WERI-Rb-1 (cell line): ENCODE results near the gene TIMM10B.
"Not testable (repeated sequence)": the region's sequence is repeated elsewhere in the genome, so short reads cannot be mapped to it uniquely, and the experiment has no call there.

Experiments used
- DNase-seq: peaks from one replicate; pipeline ENCODE4 v3.0.0-alpha.2; 2020
- H3K27ac ChIP-seq: fragments of 250-450 bp; sonication (Bioruptor Pico); 2 replicates; pipeline ENCODE4 v1.5.1; 2020; ENCODE audit warnings: mild to moderate bottlenecking, moderate library complexity
- H3K27me3 ChIP-seq: fragments of 250-450 bp; sonication (Bioruptor Pico); 2 replicates; pipeline ENCODE4 v1.5.1; 2021; ENCODE audit warnings: mild to moderate bottlenecking, low read depth, moderate library complexity; ENCODE audit not compliant: insufficient read depth, severe bottlenecking
- H3K36me3 ChIP-seq: fragments of 250-450 bp; sonication (Bioruptor Pico); 2 replicates; pipeline ENCODE4 v1.5.1; 2020; ENCODE audit warnings: mild to moderate bottlenecking, moderate library complexity
- H3K4me3 ChIP-seq: 2 replicates; pipeline ENCODE4 v1.5.1; 2011; ENCODE audit warnings: low read depth, mild to moderate bottlenecking, control low read depth, low read length
- H3K9me3 ChIP-seq: fragments of 250-450 bp; sonication (Bioruptor Pico); 2 replicates; pipeline ENCODE4 v1.5.1; 2021; ENCODE audit warnings: mild to moderate bottlenecking, moderate library complexity; ENCODE audit not compliant: severe bottlenecking
- TF ChIP-seq, protein P1 (sequence below): IDR thresholded peaks from 2 replicates; pipeline ENCODE4 v1.5.1; 2011; ENCODE audit warnings: low read depth, mild to moderate bottlenecking, control low read depth, inconsistent platforms, low read length

TIMM10B gene

DNA sequence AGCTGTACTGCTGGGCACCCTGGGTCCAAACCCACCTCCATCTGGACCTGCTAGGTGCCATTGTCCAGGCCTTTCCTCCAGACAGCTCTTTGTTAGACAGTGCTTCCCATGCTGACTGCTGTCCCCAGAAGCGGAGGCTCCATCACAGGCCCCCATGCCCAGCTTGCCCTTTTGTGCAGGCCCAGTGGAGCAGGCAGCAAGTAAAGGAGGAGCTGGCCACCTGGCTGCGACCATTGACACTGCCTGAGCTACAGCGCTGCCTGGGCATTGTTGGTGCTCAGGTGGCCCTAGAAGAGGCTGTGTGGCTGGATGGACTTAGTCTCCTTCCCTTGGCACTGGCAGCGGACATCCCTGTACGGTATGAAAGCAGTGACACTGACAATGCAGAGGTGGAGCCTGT lies 17.2 kb downstream of the TIMM10B start:
- no peaks in the 10 kb centered on the region for H3K9me3 ChIP-seq
- DNase-seq, result no peak
- H3K27ac ChIP-seq, result no peak overlapping the region
- no peak overlapping the region for H3K4me3 ChIP-seq
- TF ChIP-seq, protein P1, sequence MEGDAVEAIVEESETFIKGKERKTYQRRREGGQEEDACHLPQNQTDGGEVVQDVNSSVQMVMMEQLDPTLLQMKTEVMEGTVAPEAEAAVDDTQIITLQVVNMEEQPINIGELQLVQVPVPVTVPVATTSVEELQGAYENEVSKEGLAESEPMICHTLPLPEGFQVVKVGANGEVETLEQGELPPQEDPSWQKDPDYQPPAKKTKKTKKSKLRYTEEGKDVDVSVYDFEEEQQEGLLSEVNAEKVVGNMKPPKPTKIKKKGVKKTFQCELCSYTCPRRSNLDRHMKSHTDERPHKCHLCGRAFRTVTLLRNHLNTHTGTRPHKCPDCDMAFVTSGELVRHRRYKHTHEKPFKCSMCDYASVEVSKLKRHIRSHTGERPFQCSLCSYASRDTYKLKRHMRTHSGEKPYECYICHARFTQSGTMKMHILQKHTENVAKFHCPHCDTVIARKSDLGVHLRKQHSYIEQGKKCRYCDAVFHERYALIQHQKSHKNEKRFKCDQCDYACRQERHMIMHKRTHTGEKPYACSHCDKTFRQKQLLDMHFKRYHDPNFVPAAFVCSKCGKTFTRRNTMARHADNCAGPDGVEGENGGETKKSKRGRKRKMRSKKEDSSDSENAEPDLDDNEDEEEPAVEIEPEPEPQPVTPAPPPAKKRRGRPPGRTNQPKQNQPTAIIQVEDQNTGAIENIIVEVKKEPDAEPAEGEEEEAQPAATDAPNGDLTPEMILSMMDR, result no peak
- no peaks in the 10 kb centered on the region; the same call in 1 of the 2 replicates for H3K36me3 ChIP-seq
- H3K27me3 ChIP-seq, result no peaks in the 10 kb centered on the region

DNA sequence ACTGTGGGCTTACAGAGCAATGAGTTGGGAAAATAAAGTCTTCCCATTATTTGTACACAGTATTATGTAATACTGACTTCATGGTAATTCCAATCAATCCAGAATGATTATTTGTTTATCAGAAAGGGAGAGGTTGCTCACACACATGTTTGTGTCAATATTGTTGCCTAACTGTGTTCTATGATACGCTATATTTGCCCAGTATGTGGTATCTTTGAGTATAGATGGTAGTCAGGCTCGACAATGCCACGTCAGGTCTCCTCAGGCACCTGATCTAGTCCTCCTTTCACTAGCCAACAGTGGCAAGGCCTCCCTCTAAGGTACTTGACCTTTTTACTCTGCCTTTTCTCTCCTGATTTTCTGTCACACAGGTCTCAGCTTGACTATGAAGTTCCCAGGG lies 21.1 kb downstream of the TIMM10B start:
- H3K27me3 ChIP-seq, result no peaks in the 10 kb centered on the region
- no peak for DNase-seq
- no peak overlapping the region for H3K27ac ChIP-seq
- TF ChIP-seq, protein P1, result no peak
- H3K36me3 ChIP-seq, result no peaks in the 10 kb centered on the region
- no peaks in the 10 kb centered on the region for H3K9me3 ChIP-seq
- H3K4me3 ChIP-seq, result no peak overlapping the region

DNA sequence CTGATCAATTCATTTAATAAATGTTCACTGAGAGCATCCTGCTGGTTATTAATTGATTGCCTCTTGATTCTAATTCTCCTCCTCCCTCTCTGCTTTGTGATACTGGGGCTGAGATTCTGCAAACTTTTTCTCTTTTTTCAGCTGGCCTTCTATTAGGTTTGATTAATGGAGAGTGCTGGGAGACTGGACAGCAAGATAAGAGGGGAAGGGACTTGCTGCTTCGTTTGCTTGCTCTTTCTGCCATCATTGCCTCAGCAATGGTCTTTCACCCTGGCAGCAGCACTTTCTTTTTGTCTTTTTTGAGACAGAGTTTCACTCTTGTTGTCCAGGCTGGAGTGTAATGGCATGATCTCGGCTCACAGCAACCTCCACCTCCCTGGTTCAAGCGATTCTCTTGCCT lies 22.9 kb downstream of the TIMM10B start:
- Histone ChIP-seq H3K27me3 (no peaks in the 10 kb centered on the region), H3K36me3 (no peaks in the 10 kb centered on the region), H3K9me3 (no peaks in the 10 kb centered on the region), H3K4me3 (no peak overlapping the region), H3K27ac (no peak overlapping the region)
- DNase-seq, result no peak
- TF ChIP-seq, protein P1, result no peak

DNA sequence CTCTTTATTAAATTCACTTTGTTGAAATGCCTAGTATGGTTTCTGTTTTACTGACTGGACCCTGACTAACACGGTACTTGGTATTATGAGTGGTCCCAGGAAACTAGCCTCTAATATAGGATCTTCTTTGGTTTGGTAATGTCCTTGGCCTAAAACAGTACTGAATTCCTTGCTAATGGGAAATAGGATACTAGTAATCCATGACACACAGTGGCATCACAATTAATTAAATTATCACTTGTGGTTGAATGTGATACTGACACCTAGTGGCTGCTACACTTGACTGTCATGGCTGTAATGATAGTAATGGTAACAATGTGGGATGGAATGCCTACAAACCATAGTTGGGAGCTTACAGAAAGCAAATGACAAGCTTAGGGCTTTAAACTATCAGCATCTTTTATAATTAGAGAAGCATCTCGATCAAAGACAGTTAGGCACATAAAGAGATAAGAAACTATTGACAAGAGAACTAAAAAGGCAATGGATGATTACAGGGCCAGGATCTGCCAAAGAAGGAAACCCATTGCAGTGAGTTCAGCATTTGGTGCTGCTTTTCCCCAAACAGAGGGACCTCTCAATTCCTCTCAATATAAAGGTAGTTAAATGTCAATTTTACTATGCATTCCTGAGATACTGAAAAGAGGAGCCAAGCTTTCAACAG lies 24.4 kb downstream of the TIMM10B start:
- DNase-seq, result peak; percentile 24
- Histone ChIP-seq H3K36me3 (no peaks in the 10 kb centered on the region), H3K27ac (no peak overlapping the region), H3K27me3 (no peaks in the 10 kb centered on the region), H3K4me3 (no peak overlapping the region), H3K9me3 (no peaks in the 10 kb centered on the region)
- TF ChIP-seq, protein P1, result peak; percentile 53

DNA sequence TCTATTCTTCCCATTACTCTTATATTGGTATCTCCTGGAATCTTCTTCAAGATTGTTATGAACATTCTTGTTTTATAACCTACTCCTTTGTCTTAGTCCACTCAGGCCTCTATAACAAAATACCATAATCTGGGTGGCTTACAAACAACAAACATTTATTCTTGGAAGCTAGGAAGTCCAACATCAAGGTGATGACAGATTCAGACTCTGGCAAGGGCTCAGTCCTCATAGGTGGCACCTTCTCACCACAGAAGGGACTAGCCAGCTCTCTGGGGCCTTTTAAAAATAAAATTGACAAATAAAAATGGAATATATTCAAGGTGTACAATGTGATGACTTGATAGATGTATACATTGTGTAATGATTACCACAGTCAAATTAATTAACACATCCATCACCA lies 35.6 kb downstream of the TIMM10B start:
- Histone ChIP-seq H3K36me3 (no peaks in the 10 kb centered on the region; the same call in 1 of the 2 replicates), H3K27me3 (no peaks in the 10 kb centered on the region), H3K27ac (no peak overlapping the region), H3K4me3 (no peak overlapping the region), H3K9me3 (no peaks in the 10 kb centered on the region)
- no peak for DNase-seq
- TF ChIP-seq, protein P1, result no peak

DNA sequence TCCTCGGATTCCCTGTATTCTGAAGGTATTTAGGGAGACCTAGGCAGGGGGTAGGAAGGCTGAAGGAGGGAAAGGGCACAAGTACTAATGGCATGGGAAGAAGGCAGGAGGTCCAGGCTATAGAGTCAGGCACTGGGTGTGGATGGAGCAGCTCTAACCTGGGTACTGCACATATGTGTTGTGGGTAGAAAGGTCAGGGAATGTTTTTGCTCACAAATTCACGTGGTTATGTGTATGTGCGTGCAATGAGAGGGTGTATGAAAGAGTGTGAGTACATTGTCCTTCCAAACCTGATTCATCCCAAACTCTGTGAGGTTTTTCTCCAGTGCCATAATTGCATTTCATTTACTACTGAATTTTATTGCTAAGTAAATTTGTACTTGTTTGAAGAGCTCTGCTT lies 39.0 kb downstream of the TIMM10B start:
- DNase-seq, result no peak
- H3K27me3 ChIP-seq, result no peaks in the 10 kb centered on the region
- no peak overlapping the region for H3K27ac ChIP-seq
- H3K36me3 ChIP-seq, result no peaks in the 10 kb centered on the region
- no peak overlapping the region for H3K4me3 ChIP-seq
- H3K9me3 ChIP-seq, result no peaks in the 10 kb centered on the region
- TF ChIP-seq, protein P1, result no peak

DNA sequence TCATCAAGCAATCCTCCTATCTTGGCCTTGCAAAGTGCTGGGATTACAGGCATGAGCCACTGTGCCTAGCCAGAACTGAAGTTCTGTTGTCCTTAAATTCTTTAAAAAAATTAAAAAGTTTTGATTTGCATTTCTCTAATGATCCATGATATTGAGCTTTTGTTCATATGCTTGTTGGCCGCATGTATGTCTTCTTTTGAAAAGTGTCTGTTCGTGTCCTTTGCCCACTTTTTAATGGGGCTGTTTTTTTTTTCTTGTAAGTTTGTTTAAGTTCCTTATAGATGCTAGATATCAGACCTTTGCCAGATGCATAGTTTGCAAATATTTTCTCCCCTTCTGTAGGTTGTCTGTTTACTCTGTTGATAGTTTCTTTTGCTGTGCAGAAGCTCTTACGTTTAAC lies 40.6 kb downstream of the TIMM10B start:
- not testable (repeated sequence) for DNase-seq, H3K9me3 ChIP-seq, H3K36me3 ChIP-seq, H3K27ac ChIP-seq, H3K4me3 ChIP-seq, H3K27me3 ChIP-seq
